GM18526 (cell line): ENCODE results near the gene RUNDC1.

Source experiments
- POLR2A ChIP-seq: IDR thresholded peaks from 3 replicates; pipeline ENCODE4 v1.6.1; 2011; ENCODE audit not compliant: insufficient read length; ENCODE audit errors: extremely low read depth

RUNDC1 gene

GRCh38 chr17:43026595-43026994 lies 46.2 kb downstream of the RUNDC1 start:
- no peak for TF ChIP-seq POLR2A

GRCh38 chr17:43027091-43028032 lies 47.0 kb downstream of the RUNDC1 start:
- no peak for TF ChIP-seq POLR2A

GRCh38 chr17:43028221-43028861 lies 48.0 kb downstream of the RUNDC1 start:
- no peak for TF ChIP-seq POLR2A

- no peak for TF ChIP-seq POLR2A
Observed at GRCh38 chr17:43030137-43030767, 49.9 kb downstream of the RUNDC1 start.

GRCh38 chr17:43031666-43032065 lies 51.3 kb downstream of the RUNDC1 start:
- no peak for TF ChIP-seq POLR2A

- TF ChIP-seq POLR2A, result no peak
Observed at GRCh38 chr17:43033948-43034881, 53.9 kb downstream of the RUNDC1 start.

GRCh38 chr17:43034894-43035293 lies 54.5 kb downstream of the RUNDC1 start:
- no peak for TF ChIP-seq POLR2A

GRCh38 chr17:43039646-43040045 lies 59.3 kb downstream of the RUNDC1 start:
- TF ChIP-seq POLR2A, result no peak

- no peak for TF ChIP-seq POLR2A
Observed at GRCh38 chr17:43040655-43041054, 60.3 kb downstream of the RUNDC1 start.

GRCh38 chr17:43042025-43042628 lies 61.8 kb downstream of the RUNDC1 start:
- no peak for TF ChIP-seq POLR2A
